Measurements from ENCODE around the gene CCDC85C.

DNA sequence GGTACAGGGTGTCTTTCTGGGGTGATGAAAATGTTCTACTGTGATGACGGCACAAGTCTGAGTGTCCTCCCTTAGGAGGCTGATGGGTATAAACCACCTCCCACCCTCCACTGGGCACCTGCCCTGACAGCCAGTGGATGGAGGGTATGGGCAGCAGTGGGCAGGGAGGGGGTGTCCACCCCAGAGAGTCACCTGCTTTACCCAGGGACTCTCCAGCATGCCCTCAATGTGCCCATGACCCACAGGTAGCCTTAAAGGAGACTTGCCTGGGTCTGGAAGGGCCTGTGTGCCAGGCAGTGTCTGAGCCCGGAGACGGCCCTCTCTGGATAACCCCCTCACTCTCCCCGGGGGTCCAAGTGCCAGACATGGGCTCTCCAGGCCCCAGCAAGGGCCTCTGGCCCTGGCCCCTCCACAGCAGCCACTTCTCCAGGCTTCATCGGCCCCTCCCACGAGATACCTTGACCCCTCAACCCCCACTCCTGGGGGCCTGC, 84.0 kb downstream of the CCDC85C start:
- TF ChIP-seq, protein P1, sequence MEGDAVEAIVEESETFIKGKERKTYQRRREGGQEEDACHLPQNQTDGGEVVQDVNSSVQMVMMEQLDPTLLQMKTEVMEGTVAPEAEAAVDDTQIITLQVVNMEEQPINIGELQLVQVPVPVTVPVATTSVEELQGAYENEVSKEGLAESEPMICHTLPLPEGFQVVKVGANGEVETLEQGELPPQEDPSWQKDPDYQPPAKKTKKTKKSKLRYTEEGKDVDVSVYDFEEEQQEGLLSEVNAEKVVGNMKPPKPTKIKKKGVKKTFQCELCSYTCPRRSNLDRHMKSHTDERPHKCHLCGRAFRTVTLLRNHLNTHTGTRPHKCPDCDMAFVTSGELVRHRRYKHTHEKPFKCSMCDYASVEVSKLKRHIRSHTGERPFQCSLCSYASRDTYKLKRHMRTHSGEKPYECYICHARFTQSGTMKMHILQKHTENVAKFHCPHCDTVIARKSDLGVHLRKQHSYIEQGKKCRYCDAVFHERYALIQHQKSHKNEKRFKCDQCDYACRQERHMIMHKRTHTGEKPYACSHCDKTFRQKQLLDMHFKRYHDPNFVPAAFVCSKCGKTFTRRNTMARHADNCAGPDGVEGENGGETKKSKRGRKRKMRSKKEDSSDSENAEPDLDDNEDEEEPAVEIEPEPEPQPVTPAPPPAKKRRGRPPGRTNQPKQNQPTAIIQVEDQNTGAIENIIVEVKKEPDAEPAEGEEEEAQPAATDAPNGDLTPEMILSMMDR (IDR thresholded peaks at IDR 0.05 in 8 of 11, conservative IDR thresholded peaks at IDR 0.05 in 3 of 11), result no peak
- TF ChIP-seq POLR2A (IDR thresholded peaks at IDR 0.05) (no peak), POLR2AphosphoS5 (IDR thresholded peaks at IDR 0.05) (no peak)

Measured in spleen (tissue), 7 donors.